Fibroblast of mammary gland (primary cell): ENCODE results near the gene TYMP.
"Not testable (repeated sequence)": the region's sequence is repeated elsewhere in the genome, so short reads cannot be mapped to it uniquely, and the experiment has no call there.

Experiments
- DNase-seq: peaks from one replicate; pipeline ENCODE4 v3.0.0-alpha.2; 2010; ENCODE audit warnings: low read depth
- H3K4me3 ChIP-seq: 2 replicates; pipeline ENCODE4 v1.5.1; 2011; ENCODE audit warnings: low read depth, mild to moderate bottlenecking, low read length, moderate library complexity; ENCODE audit not compliant: control insufficient read depth
- CTCF ChIP-seq: conservative IDR thresholded peaks from 2 replicates; pipeline ENCODE4 v1.5.1; 2011; ENCODE audit warnings: low read depth, low read length, inconsistent platforms; ENCODE audit not compliant: control insufficient read depth, insufficient read depth

TYMP gene

GRCh38 chr22:50536226-50536625 is 6.4 kb upstream of the TYMP start:
- TF ChIP-seq CTCF, result no peak
- DNase-seq, result no peak
- no peak overlapping the region for H3K4me3 ChIP-seq

- DNase-seq, result no peak
- no peak for TF ChIP-seq CTCF
- H3K4me3 ChIP-seq, result no peak overlapping the region
Observed at GRCh38 chr22:50535113-50535512, 5.3 kb upstream of the TYMP start.

GRCh38 chr22:50533856-50534711 is 4.3 kb upstream of the TYMP start:
- DNase-seq, result peak; percentile 74
- not testable (repeated sequence) for H3K4me3 ChIP-seq

GRCh38 chr22:50532824-50533796 is 3.3 kb upstream of the TYMP start:
- no peak for TF ChIP-seq CTCF
- DNase-seq, result no peak
- H3K4me3 ChIP-seq, result no peak overlapping the region

GRCh38 chr22:50531962-50532674 is 2.3 kb upstream of the TYMP start:
- peak overlapping the region; percentile 55 for H3K4me3 ChIP-seq
- peak; percentile 52 for DNase-seq
- TF ChIP-seq CTCF, result no peak

GRCh38 chr22:50531546-50531961 is 1.7 kb upstream of the TYMP start:
- peak overlapping the region; percentile 55 for H3K4me3 ChIP-seq
- DNase-seq, result no peak
- TF ChIP-seq CTCF, result no peak
